Activated CD8-positive, alpha-beta T cell treated with anti-CD3 and anti-CD28 coated beads for 36 hours (primary cell): ENCODE results near the gene PRKX. TPM values are rescaled to one million over a fixed set of nuclear protein-coding genes. Genes with fewer than 3 reads are reported as not detected.
"Not testable (repeated sequence)": the region's sequence is repeated elsewhere in the genome, so short reads cannot be mapped to it uniquely, and the experiment has no call there.

ENCODE experiments used
- ATAC-seq: fragments of 200-7000 bp; cut with Tn5 transposase; one replicate; pipeline ENCODE4 v1.10.0; 2021; ENCODE audit warnings: mild to moderate bottlenecking, moderate library complexity
- CTCF ChIA-PET: fragments of 350-600 bp; sonication (Branson Sonifier 250); formaldehyde crosslinking; loops from one replicate; lab custom pipeline; 2021; ENCODE audit warnings: antibody characterized with exemption; lab: Charles Lee
- POLR2A ChIA-PET: fragments of 350-600 bp; sonication (Branson Sonifier 250); formaldehyde crosslinking; loops from one replicate; lab custom pipeline; 2021; ENCODE audit warnings: antibody characterized with exemption; lab: Charles Lee
- DNase-seq: peaks from one replicate; pipeline ENCODE4 v3.0.0-alpha.2; 2020
- H3K27ac Mint-ChIP-seq: one replicate; pipeline ENCODE4 v1.8.0; 2021; ENCODE audit warnings: mild to moderate bottlenecking, mixed read lengths
- H3K27me3 Mint-ChIP-seq: one replicate; pipeline ENCODE4 v1.8.0; 2021; ENCODE audit warnings: mixed read lengths
- H3K36me3 Mint-ChIP-seq: one replicate; pipeline ENCODE4 v1.8.0; 2021; ENCODE audit warnings: low read depth, mixed read lengths
- H3K4me1 Mint-ChIP-seq: one replicate; pipeline ENCODE4 v1.8.0; 2021; ENCODE audit warnings: low read depth, mixed read lengths
- H3K4me3 Mint-ChIP-seq: one replicate; pipeline ENCODE4 v1.8.0; 2021; ENCODE audit warnings: mild to moderate bottlenecking, moderate library complexity, mixed read lengths
- H3K9me3 Mint-ChIP-seq: one replicate; pipeline ENCODE4 v1.8.0; 2021; ENCODE audit warnings: mixed read lengths
- intact Hi-C: fragments of 100-400 bp; cut with micrococcal nuclease; formaldehyde crosslinking; loops from one replicate; pipeline ENCODE4 v1.10.0; 2022
- total RNA-seq, 2 experiments: library from RNA; stranded (reverse); gene quantifications; one replicate each; pipeline ENCODE4 v1.2.3, GENCODE V29; 2021
- TF ChIP-seq, protein P1 (sequence below): fragments of 200-600 bp; IDR thresholded peaks from one replicate; pipeline ENCODE4 v1.8.0; 2022; ENCODE audit warnings: antibody characterized with exemption, mild to moderate bottlenecking

PRKX gene
- total RNA-seq, 2 experiments from 2014 or later, result 54.4 to 59.9 TPM

DNA sequence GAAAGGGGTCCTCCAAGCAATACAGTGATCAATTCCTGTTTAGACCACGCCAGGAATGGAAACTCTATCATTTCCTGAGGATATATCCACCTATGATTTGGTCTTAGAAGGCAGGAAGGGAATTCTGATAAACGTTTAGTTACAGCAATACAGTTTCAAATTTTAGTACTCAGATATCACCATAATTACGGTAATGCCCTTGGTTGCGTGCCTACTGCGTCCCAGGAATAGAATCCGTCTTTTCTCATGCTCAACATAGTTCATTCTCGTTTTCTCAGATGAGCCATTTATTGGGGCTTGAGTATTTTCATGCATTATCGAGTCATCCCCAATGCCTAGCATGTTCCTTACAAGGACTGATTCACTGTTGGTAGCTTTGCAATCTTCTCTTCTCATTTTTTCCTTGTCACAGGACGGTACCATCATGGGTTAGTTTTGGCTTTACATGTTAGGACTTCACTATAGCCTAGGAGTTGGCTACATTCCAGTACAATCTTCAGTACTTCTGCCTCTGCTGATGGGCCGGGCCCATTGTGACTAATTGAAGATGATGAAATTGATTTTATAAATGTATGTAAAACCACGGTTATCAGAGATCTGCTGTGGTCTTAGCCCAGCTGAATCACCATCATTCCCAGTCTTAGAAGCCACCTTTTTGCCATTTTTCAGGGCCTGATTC lies 4.4 kb upstream of the PRKX start:
- POLR2A ChIA-PET, result no interaction called here
- H3K9me3 Mint-ChIP-seq, result no peaks in the 10 kb centered on the region
- TF ChIP-seq, protein P1, sequence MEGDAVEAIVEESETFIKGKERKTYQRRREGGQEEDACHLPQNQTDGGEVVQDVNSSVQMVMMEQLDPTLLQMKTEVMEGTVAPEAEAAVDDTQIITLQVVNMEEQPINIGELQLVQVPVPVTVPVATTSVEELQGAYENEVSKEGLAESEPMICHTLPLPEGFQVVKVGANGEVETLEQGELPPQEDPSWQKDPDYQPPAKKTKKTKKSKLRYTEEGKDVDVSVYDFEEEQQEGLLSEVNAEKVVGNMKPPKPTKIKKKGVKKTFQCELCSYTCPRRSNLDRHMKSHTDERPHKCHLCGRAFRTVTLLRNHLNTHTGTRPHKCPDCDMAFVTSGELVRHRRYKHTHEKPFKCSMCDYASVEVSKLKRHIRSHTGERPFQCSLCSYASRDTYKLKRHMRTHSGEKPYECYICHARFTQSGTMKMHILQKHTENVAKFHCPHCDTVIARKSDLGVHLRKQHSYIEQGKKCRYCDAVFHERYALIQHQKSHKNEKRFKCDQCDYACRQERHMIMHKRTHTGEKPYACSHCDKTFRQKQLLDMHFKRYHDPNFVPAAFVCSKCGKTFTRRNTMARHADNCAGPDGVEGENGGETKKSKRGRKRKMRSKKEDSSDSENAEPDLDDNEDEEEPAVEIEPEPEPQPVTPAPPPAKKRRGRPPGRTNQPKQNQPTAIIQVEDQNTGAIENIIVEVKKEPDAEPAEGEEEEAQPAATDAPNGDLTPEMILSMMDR, result no peak
- no peak overlapping the region for H3K27ac Mint-ChIP-seq
- CTCF ChIA-PET, result no interaction called here
- H3K27me3 Mint-ChIP-seq, result no peaks in the 10 kb centered on the region
- no peaks in the 10 kb centered on the region for H3K4me1 Mint-ChIP-seq
- no peak for ATAC-seq
- DNase-seq, result no peak
- no peaks in the 10 kb centered on the region for H3K36me3 Mint-ChIP-seq
- no peak overlapping the region for H3K4me3 Mint-ChIP-seq
- intact Hi-C loops, result no loop called here

DNA sequence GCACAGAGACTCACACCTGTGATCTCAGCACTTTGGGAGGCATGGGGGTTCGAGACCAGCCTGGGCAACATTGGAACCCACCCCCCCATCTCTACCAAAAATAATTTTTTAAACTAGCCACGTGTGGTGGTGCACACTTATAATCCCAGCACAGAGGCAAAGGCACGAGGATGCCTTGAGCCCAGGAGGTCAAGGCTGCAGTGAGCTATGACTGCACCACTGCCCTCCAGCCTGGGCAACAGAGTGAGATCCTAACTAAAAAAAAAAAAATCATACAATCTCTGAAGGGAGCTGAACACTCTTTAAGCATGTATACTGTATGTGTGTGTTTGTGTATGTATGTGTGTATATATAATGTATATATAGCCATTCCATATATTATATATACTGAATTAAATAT lies 2.5 kb upstream of the PRKX start:
- Mint-ChIP-seq H3K27ac (no peak overlapping the region), H3K36me3 (peaks cover 7% of the 10 kb centered on the region), H3K9me3 (no peaks in the 10 kb centered on the region), H3K27me3 (no peaks in the 10 kb centered on the region), H3K4me1 (peaks cover 5% of the 10 kb centered on the region), H3K4me3 (no peak overlapping the region)
- intact Hi-C loops, result no loop called here
- TF ChIP-seq, protein P1, result no peak
- POLR2A ChIA-PET, result no interaction called here
- DNase-seq, result no peak
- CTCF ChIA-PET, result no interaction called here
- ATAC-seq, result no peak

DNA sequence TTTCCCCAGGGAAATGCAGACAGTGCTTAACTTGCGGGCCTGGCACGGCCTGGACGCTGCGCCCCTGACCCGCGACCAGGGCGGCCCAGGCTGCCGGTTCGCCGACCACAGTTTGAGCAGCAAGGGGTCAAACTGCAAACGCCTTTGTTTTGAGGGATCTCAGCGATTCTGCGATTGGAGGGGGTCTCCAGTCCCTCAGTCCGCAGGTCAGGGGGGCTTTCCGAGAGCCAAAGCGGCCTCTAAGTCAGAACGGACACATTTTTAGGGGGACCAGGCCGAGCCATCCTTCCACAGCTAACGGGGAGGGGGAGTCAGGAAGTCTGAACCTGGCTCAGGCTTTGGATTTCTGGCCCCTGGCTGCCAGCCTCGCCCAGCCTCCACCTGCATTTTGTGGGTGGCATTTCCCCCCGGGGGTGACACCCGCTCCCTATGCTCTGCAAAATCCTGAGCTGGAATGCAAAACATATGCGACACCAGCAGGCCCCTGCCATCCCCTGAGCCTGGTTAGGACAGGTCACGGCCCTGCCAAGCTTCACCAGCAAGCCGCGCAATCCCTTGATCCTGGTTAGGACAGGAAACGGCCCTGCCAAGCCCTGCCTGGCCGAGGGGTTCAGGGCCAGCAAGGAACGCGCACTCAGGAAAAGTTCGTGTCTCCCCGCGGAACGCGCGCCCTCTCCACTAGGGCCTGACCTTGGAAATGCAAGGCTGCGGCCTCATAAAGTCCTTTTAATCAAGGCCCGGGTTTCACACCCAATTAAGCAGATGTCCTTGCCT lies 1.4 kb upstream of the PRKX start:
- DNase-seq, H3K9me3 Mint-ChIP-seq, ATAC-seq, H3K4me3 Mint-ChIP-seq, CTCF ChIA-PET, intact Hi-C loops, H3K27ac Mint-ChIP-seq, H3K27me3 Mint-ChIP-seq: not testable (repeated sequence)
- peaks cover 11% of the 10 kb centered on the region for H3K36me3 Mint-ChIP-seq
- POLR2A ChIA-PET, result interaction anchor here (1.1 kb wide), 1 partner anchor 15 kb away, joined by 3 read pairs; no protein-coding TSS in a partner anchor
- peaks cover 13% of the 10 kb centered on the region for H3K4me1 Mint-ChIP-seq

DNA sequence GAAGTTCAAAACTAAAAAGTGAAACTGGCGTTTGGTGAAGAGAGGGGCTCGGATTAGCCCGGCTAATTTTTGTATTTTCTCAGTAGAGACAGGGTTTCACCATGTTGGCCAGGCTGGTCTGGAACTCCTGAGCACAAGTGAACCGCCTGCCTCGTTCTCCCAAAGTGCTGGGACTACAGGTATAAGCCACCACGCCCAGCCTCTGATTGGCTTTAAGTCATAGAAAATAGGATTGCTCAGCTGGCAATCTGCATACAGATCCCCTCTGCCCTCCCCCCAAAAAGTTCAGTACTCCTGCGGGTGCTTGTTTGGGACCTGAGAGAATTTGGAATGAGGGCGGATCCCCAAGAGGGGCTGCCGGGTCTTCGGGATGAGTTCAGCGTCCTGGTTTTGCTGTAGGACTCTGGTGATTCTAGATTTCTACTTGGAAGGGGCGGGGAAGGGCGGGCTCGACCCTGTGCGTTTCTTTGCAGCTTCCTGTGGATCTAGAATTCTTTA lies 537 bp upstream of the PRKX start:
- POLR2A ChIA-PET, result interaction anchor here (0.9 kb wide), 1 partner anchor 14 kb away, joined by 3 read pairs; no protein-coding TSS in a partner anchor
- intact Hi-C loops, result no loop called here
- peak; percentile 4 for ATAC-seq
- peaks cover 20% of the 10 kb centered on the region for H3K4me1 Mint-ChIP-seq
- peak overlapping the region; percentile 71 for H3K4me3 Mint-ChIP-seq
- peak overlapping the region; percentile 73 for H3K27ac Mint-ChIP-seq
- peaks cover 11% of the 10 kb centered on the region for H3K36me3 Mint-ChIP-seq
- no peak for DNase-seq
- TF ChIP-seq, protein P1, result no peak
- CTCF ChIA-PET, result no interaction called here
- H3K9me3 Mint-ChIP-seq, result no peaks in the 10 kb centered on the region
- H3K27me3 Mint-ChIP-seq, result no peaks in the 10 kb centered on the region

DNA sequence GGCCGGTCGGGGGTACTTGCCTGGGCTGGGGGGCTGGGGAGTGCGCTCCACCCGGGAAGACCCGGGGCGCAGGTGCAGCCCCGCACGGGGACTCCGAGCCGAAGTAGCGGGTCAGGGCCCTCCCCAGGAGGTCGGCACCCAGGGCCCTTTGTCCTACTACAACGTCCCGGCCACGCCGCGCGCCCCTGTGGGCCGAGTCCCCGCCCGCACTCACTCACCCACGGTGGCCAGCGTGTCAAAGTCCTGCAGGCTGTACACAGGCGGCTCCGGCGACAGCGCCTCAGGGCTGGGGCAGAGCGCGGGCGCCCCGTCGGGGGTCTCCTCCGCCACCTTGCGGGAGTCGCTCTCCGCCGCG lies 602 bp downstream of the PRKX start:
- Mint-ChIP-seq H3K4me3 (peak overlapping the region; percentile 86), H3K27ac (no peak overlapping the region), H3K27me3 (no peaks in the 10 kb centered on the region), H3K9me3 (no peaks in the 10 kb centered on the region), H3K4me1 (peaks cover 27% of the 10 kb centered on the region), H3K36me3 (peaks cover 15% of the 10 kb centered on the region)
- TF ChIP-seq, protein P1, result no peak
- intact Hi-C loops, result no loop called here
- DNase-seq (peak; percentile 9), ATAC-seq (peak; percentile 4)
- CTCF ChIA-PET, result no interaction called here
- POLR2A ChIA-PET, result no interaction called here
